Retinal pigment epithelial cell (primary cell): ENCODE results near the gene CSTF2.
A peak's percentile ranks its signal among the peaks of the same experiment; 100 is the strongest.

Experiments used
- DNase-seq: peaks from one replicate; pipeline ENCODE4 v3.0.0-alpha.2; 2010; ENCODE audit warnings: low read depth
- H3K4me3 ChIP-seq: 2 replicates; pipeline ENCODE4 v1.5.1; 2011; ENCODE audit warnings: mild to moderate bottlenecking, low read length, control low read depth, moderate library complexity
- CTCF ChIP-seq: conservative IDR thresholded peaks from 2 replicates; pipeline ENCODE4 v1.5.1; 2011; ENCODE audit warnings: low read depth, low read length, control low read depth, inconsistent platforms

CSTF2 gene

GRCh38 chrX:100812216-100813158, 7.7 kb upstream of the CSTF2 start:
- no peak for DNase-seq
- TF ChIP-seq CTCF: no peak
- no peak overlapping the region for H3K4me3 ChIP-seq

GRCh38 chrX:100817340-100817739, 2.9 kb upstream of the CSTF2 start:
- no peak for TF ChIP-seq CTCF
- H3K4me3 ChIP-seq: no peak overlapping the region
- no peak for DNase-seq

- TF ChIP-seq CTCF: no peak
- DNase-seq: no peak
- peak overlapping the region; percentile 86 for H3K4me3 ChIP-seq
Measured at GRCh38 chrX:100819534-100819836, 706 bp upstream of the CSTF2 start.

DNA sequence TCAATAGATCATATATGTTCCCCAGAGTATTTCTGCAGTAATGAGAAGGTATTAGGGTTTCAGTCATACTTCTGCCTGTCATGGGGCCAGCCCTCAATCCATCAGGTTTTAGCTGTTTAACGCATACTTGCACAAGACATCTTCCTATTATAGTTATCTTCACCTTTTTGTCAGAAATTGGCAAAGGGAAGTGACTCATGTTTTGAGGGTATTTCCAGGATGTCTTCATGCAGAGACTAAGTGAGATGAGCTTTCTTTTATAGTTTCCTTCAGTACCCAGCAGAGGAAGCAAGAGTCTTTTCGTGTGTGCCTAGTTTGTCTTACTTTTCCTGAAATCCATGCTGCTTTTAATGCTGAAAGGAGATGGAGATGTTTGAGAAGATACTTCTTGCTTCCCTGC, 9.5 kb downstream of the CSTF2 start:
- DNase-seq: no peak
- TF ChIP-seq CTCF: no peak
- no peak overlapping the region for H3K4me3 ChIP-seq

- H3K4me3 ChIP-seq: no peak overlapping the region
- no peak for DNase-seq
- TF ChIP-seq CTCF: no peak
Measured at GRCh38 chrX:100830143-100830542, 10.0 kb downstream of the CSTF2 start.

DNA sequence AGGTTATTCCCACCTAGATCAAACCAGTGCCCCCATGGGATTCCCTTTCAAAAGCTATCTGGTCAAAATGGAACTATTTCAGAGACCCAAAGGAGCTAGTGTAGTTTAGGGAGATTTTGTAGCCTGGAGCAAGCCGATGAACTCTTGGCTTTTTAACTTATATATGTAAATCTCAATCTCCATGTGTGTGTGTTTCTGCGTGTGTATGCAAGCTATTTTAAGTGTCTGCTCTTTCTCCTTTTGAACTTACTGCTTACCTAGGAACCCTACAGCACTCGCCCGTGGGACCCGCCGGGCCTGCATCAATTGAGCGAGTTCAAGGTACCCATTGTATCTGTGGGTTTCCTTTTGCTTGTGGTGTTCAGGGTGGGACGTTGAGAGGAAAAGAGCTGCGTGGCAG, 10.4 kb downstream of the CSTF2 start:
- no peak for TF ChIP-seq CTCF
- DNase-seq: no peak
- no peak overlapping the region for H3K4me3 ChIP-seq
